HG02852 (cell line): Measurements from ENCODE around the gene TBC1D8.
"Not testable (repeated sequence)": the region's sequence is repeated elsewhere in the genome, so short reads cannot be mapped to it uniquely, and the experiment has no call there.

Source experiments
- ATAC-seq: cut with Tn5 transposase; IDR thresholded peaks from one replicate; pipeline ENCODE4 v1.9.1; 2021; ENCODE audit warnings: mild to moderate bottlenecking, moderate library complexity; ENCODE audit not compliant: unreplicated experiment

The TBC1D8 gene

DNA sequence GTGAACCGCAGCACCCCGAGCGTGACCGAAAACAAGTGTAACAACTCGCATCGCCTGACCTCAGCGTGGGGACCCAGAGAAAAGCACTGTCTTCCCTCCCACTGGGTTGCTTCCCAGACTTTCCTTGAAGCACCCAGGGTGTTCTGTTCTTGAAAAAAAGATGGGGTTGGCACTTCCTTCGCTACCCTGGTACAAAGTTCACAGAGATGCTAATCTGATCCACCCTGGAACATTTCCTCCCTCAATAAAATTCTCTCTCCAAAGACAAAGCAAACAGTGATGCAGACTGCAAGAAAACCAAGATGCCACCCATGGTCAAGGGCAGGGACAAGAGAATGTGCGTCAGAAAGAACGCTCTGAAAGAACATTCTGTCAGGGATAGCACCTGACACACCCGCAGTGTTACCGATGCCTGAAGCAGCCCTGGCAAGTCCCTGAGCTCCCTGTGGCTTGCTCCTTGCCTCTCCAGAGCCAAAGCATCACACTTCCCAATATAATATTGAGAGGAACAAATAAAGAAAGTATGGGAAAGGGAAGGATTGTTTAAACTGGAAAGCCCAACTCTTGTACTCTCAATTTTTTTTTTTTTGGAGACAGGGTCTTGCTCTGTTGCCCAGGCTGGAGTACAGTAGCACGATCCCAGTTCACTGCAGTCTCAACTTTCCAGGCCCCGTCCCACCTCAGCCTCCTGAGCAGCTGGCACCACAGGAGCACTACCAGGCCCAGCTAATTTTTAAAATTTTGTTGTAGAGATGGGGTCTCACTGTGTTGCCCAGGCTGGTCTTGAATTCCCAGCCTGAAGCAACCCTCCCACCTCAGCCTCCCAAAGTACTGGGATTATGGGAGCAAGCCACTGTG lies 70.7 kb downstream of the TBC1D8 start:
- no peak for ATAC-seq

DNA sequence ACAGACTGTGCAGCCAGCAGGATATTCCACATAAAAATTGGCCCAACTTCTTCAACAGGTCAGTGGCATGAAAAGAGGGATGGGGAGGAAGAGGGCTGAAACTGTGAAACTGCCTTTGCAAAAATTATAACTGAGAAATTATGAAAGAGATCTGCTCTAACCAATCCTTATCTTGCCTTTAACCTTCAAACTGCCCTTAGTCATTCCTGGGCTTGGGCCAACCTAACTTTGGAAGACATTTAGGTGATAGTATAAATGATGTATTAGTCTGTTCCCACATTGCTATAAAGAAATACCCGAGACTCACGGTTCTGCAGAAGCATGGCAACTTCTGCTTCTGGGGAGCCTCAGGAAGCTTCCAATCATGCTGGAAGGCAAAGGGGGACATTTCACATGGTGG lies 74.6 kb downstream of the TBC1D8 start:
- ATAC-seq: no peak

DNA sequence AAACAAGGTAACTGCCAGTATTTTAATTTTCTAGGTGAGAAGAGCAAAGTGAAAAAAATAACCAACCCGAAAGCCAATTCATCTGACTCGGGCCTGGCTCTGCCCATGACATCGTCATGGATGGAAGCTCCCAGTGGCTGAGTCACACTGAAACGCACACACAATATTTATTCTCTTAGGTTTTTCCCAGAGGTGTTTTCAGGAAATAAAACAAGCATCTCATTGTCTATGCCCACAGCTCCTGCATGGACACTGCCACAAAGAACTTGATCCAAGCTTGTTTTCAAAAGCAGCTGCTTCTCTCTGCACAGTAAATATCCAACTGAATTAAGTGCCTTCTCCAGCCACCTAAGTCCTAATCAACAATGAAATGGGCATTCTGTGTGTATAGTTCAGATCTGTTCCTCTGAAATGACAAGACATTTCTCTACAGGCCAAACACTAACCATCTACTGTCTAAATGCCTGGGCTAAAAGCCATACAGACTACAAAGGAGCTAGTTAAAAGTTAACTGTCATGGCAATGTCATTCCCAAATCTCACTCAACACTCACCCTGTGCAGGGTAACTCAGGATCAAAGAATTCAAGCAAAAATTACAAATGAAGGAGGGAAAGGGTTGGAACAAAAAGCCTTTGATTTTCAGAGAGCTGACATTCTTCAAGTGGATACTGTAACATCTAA lies 86.2 kb downstream of the TBC1D8 start:
- ATAC-seq: no peak

DNA sequence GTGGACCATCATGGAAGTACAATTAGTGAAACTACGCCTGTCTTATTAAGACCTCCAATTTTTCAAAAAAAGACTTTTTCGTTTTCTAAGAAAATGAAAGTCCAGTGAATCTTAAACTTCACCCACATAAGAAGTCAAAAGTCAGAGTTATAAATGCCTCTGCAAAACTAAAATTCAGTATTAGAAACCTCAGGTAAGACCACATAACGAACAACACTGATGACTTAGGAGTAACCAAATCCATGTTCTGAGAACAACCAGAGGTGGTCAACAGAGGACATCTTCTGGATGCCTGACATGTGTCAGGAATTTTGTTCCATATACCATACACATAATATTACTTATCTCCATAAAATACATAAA lies 86.7 kb downstream of the TBC1D8 start:
- ATAC-seq: no peak

DNA sequence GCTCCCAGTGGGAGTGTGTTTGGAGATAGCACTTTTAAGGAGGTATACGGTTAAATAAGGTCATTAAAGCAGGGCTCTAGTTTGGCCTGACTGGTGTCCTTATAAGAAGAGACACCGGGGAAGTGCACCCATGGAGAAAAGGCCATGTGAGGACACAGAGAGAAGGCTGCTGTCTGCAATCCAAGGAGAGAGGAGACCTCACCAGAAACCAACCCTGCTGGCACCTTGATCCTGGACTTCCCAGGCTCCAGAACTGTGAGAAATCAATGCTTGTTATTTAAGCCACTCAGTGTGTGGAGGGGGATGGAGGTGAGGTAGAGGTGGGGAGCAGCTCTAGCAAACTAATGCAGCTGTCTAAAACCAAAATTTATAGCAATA lies 87.1 kb downstream of the TBC1D8 start:
- ATAC-seq: no peak

DNA sequence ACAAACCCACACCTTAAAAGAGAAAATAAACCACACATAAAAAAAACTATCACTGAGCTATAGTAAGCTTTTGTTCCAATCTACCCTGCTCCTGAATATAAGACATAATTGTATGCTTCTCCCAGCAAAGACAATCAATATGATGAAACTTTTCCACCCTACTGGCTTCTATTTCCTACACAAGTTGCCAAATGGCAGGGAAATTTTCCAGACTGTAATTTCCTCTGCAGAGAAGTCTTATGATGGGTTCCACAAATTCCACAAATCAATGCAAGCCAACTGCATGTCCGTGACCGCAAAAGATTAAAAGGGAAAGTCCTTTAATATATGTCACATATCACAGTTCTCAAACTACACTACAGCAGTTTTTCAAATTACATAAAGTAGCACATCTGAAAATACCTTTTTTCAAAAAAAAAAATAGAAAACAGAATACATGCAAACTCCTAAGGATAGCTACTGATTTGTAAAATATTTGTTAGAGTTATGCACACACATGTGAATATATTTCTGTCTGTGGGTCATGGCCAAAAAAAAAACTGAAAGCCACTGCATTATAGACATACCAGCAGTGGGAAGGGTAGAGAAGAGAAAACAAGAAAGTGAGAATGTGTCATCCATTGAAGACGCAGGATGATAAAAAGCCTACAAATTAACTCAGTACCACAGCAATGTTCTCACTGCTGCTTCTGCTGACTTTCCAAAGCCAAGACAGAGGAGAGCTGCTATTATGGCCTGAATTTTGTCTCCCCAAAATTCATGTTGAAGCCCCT lies 87.6 kb downstream of the TBC1D8 start:
- no peak for ATAC-seq

DNA sequence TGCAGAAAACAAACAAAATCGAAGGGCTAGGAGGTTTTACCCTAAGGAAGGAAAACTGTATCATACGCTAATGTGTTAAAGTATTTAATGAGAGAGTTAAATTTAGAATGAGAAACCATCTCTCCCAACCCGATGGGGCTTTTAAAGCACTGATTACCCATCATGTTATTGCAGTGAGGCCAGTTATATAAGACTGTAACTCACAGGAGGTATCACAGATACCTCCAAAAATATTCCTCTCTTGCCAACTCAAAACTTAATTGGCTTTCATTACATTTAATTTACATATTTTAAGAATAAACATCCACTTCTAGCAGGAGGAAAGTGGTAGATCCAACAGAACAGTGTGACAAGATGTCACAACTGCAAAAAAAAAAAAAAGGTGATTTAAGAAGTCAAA lies 92.8 kb downstream of the TBC1D8 start:
- ATAC-seq: no peak

DNA sequence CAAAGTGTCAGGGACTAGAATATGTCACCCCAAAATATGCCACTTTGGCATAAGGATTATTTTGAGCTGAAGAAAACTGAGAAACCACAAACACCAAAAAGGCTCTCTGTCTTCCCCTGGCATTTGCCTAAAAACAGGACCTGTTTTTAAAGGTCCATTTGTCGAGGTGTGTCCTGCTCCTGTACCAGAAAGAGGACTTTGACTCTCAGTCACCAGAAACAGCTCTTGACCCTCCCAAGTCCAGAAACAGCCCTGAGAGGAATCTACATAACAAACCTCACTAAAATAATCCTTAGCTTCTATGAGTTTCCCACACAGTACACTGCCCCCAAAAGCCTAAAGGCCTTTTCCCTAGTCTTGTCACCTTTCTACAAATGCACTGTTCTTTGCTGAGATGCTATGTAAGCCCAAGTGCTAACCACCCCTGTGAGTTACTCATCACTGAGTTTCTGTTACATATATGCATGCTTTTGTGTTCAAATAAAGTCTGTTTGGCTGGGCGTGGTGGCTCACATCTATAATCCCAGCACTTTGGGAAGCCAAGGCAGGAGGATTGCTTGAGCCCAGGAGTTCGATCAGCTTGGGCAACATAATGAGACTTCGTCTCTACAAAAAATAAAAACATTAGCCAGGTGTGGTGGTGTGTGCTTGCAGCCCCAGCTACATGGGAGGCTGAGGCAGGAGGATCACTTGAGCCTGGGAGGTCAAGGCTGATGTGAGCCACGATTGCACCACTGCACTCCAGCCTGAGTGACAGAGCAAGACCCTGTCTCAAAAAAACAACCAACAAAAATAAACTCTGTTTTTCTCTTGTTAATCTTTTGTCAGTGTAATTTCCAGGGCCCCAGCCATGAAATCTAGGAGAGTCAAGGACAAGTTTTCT lies 93.9 kb downstream of the TBC1D8 start:
- ATAC-seq: no peak

DNA sequence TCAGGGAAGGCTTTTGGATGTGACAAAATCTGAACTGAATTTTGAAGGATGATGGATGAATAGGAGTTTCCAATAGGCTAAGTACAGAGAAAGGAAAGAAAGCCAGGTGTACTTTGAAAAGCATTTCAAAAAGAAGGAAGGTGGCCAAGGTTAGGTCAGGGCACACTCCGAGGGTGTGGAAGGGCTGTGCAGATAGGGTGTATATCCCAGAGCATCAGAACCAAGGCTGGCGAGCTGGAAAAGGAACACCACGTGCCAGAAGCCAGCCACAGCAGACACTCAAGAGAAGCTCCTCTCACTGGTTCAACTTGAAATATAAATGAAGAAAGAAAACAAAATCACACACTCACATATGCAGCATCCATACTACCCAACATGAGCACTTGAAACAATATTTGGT lies 98.1 kb downstream of the TBC1D8 start:
- no peak for ATAC-seq

DNA sequence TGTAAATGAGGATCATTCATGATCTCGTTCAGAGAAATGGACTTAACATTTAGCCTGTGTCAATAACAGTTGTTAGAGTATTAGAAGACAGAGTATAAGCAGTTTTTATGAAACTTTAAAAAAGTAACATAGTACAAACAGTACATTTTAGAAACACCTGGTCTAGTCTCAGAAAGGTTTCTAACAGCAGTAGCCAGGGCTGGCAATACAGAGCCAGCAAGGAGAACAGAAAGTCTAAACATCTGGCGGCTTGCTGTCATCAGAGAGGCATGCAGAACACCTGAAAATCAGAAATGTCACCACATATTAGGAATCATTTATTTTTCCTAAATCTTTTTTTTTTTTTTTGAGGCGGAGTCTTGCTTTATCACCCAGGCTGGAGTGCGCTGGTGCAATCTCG lies 99.0 kb downstream of the TBC1D8 start:
- ATAC-seq: no peak

DNA sequence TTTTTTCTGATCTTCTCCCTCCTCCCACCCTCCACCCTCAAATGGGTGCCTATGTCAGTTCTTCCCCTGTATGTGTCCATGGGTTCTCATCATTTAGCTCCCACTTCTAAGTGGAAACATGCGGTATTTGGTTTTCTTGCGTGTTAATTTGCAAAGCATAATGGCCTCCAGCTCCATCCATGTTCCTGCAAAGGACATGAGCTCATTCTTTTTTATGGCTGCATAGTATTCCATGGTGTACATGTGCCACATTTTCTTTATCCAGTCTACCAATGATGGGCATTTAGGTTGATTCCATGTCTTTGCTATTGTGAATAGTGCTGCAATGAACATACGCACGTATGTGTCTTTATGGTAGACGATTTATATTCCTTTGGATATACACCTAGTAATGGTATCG lies 100.3 kb downstream of the TBC1D8 start:
- not testable (repeated sequence) for ATAC-seq

DNA sequence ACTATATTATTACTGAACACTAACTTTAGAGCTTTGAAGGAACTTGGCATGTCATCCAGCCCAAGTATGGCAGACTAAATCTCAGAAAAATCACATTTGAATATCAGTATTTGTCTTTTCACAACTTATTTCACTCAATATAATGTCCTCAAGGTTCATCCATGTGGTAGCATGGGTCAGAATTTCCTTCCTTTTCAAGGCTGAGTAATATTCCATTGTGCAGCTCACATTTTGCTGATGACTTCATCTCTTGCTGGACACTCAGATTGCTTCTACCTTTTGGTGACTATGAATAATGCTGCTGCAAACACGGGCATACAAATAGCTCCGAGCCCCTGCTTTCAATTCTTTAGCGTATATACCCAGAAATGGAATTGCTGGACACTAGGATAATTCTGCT lies 102.4 kb downstream of the TBC1D8 start:
- no peak for ATAC-seq

DNA sequence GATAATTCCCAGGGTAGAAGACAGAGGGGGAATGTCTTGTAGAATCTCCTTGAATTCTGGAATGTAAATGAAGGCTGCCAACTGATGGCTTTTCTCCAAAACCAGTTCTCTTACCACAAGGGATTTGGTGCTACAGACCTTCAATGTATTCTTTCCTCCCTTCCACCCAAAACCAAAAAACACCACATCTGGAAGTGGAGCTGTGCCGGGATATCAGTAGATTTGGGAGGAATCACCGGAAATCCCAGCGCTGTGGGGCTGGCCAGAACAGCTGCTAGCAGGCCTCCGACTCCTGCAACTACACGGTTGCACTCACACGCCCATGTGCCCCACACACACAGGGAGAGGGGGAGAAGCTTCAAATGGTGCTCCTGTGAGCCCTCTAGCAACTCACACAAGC lies 103.4 kb downstream of the TBC1D8 start:
- ATAC-seq: no peak

DNA sequence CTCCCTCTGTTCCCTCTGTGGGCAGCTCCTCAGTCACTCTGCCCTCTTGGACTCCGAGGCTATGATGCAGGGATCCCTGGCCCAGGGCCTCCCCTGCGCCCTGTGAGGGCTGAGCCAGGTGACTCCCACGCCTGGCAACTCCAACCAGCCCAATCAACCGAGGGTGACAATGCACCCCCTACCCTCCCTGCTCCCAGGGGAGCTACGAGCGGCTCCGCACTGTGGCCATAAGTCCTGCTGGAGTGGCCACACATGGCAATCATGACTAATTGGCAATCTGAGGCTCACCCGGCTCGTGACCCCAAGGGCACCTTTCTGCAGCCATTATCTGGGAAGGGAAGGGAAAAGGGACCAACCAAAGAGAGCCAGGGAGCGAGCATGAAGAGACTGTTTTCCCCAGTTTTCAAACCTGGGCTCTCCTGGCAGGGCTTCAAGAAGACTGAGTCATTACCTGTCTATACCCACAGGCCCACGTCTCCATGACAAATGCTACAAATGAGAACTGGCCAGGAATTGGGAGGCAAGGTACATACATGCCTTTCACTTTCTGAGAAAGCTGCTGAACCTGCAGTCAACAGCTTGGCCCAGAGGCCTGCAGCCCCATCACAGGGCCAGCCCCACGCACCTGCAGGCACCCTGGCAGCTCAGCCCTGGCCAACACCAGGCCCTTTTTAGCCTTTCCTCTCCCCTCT lies 104.0 kb downstream of the TBC1D8 start:
- ATAC-seq: no peak

DNA sequence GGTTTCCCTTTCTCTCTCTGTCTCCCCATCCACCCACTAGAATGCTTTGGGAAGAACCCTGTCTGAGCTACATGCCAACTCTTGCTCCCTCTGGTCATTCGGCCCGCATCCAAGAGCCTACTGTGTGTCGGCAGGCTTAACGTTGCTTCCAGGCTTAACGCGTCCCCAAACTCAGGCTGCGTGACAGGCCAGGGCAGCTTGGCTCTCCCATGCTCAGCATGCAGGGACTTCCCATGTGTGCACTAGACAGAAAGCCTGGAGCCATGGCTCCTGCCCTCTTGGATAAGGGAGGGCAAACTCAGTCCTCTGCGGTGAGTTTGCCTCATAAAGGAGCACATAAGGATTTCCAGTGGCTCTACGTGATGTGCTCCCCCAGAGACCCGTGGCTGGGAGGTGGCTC lies 105.9 kb downstream of the TBC1D8 start:
- ATAC-seq: no peak

DNA sequence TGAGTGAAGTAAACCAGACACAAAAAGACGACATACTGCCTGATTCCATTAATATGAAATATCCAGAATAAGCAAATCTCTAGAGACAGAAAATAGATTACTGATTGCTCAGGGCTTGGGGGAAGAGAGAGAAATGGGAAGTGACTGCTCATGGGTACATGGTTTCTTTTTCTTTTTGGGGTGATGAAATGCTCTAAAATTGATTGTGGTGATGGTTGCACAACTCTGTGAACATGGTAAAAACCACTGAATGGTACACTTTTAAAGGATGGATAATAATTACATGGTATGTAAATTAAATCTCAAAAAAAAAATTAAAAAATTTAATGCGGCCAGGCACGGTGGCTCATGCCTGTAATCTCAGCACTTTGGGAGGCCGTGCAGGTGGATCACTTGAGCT lies 109.8 kb downstream of the TBC1D8 start:
- ATAC-seq: no peak

DNA sequence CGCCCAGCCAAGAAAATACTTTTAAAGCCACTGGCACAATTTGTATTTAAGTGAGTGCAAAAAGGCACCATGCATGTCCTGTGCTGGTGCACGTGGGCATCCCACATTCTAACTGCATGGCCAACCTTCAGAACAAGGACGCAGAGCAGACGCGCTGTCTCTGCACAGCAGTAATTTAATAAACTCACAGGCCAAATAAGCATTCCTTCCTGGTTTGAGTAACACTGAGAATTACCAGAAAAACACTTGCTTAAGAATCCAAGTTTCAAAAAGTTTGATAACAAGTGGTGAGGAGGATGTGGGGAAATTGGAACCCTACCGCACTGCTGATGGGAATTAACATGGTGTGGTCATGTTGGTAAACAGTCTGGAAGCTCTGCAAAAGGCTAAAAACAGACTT lies 110.4 kb downstream of the TBC1D8 start:
- ATAC-seq: no peak

DNA sequence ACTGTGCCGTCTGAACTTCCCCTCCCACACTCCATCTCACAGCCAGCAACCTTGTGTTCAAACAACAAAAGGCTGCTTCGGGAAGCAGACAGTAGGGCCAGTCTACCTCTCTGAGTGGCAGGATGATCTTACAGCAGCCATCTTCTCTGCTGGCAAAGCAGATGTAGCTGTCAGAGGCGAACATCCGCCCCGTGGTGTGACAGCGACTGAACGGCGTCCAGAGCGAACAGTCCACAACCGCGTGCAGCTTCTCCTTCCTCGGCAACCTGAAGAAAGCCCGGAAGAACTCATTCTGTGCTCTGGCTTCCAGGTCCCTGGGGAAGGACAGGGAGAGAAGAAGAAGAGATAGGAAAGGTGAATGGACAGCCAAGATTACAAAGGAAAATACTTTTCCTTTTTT lies 111.1 kb downstream of the TBC1D8 start:
- ATAC-seq: no peak

DNA sequence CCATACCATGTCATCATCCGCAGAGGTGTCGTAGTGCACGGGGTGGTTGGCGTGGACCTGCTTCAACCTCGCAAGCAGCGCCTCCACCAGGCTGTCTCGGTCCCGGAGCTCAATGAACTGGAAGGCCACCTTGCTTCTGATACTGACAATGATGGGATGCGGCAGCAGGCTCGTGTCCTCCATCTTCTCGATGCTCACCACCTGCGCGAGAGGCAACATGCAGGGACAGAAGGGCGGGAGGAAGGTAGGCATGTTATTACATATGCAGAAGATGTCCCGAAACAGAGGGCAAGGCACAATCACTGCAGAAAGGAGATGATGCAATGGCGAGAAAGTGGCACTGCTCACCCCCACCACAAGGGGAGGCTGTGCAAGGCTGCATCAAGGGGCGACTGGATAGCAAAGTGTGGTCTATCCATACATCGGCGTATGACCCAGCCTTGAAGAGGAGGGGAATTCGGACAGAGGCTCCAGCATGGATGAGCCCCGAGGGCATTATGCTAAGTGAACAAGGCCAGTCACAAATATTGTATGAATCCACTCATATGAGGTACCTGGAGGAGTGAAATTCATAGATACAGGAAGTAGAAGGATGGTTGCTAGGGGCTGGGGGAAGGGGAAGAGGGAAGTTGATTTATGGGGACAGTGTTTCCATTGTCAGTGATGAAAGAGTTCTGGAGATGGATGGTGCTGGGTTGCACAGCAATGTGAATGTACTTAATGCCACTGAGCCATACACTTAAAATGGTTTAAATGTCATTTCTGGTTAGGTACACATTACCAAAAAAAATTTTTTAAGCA lies 112.5 kb downstream of the TBC1D8 start:
- no peak for ATAC-seq
